ENCODE results near the gene MACROD2.
"Not testable (repeated sequence)": the region's sequence is repeated elsewhere in the genome, so short reads cannot be mapped to it uniquely, and the experiment has no call there.

The MACROD2 gene

DNA sequence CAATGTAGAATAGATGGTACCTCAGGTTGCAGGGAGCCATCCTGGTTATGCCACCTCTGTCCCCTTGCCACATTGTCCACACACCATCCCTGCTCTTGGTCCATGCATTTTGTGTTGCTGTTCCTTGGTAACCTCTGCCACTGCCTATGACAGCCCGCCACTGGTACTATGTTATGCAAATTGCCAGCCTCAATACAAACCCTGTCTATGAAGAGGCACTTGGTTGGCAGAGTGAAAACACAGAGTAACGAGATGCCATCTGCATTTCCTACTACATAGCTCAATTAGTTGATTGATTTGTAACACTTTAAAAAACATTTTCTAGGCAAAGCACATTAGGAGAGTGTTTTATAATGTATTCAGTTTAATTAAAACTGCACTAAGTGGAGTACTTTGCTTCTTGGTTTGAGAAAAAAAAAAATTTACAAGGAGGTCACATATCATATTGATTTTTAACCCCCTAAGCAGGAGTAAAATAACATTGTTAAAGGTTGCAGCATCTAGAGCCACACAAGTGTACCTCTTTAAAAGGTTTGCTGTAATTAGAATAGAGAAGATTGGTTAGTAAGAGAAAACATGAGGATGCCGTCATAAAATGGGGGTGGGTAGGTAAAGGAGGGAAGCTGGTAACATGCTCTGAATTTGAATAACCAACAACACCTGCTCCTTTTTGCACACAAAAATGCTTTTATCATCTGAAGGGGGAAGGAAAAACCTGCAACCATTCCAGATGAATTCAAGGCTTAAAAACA, 1760.9 kb downstream of the MACROD2 start:
- DNase-seq = no peak

DNA sequence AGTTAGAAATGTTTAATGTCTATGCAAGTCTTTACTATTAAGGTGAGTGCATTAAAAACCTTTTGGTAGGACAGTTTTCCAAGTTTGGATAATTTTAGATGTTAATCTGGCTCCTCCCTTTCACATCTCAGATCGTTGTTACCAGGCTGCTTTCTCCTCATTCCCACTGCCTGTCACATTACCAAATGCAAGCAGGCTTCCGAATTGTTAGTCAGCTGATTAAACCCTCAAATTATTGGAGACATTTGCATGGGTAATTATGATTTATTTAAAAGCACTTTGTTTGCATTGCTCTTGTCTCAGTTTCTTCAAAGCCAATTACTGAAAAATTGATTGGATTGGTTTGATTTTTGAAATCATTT, 1761.4 kb downstream of the MACROD2 start:
- no peak for DNase-seq

DNA sequence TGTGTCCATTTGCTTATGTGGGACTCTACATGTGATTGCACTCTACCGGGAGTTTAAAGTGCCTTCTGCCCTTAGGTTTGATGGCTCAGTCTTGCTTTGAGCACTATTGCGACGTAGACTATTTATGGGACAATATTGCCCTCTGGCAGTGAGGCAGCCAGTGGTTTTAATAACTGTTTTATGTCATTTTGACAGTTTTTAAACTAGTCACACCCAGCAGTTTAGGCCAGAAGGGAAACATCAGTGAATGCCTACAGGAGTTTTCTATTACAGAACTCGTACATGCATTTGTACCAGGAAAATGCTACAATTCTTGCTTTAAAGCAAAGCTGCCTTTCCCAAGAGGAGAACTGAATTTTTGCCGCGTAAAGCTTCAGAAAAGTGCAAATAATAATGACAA, 1764.3 kb downstream of the MACROD2 start:
- DNase-seq = no peak

DNA sequence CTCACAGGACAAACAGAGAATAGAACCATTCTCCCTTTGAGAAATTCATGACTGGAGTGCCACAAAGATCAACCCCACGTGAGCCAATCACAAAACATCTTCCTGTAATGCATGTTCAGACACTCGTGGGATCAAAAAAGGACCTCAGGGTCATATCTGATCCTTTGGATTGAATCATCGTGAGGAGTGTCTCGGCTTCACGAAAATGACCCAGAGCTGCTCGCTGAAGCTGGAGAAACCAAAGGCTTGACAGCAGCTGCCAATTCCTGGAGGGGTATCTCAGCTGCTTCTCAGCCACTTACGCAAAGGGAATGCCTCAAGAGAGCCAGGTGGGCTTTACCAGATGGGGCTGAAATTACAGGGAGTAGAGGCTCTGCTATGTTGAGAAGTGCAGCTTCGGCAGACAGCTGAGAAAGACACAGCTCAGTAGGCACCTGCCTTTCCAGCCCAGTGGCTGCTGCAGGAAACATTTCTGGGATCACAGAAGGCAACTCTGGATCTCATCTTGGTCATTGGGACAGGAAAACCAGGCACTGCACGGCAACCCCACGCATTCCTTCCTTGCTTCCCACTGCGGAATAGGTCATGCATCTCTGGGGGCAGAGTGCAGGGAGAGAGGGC, 1764.8 kb downstream of the MACROD2 start:
- no peak for DNase-seq

DNA sequence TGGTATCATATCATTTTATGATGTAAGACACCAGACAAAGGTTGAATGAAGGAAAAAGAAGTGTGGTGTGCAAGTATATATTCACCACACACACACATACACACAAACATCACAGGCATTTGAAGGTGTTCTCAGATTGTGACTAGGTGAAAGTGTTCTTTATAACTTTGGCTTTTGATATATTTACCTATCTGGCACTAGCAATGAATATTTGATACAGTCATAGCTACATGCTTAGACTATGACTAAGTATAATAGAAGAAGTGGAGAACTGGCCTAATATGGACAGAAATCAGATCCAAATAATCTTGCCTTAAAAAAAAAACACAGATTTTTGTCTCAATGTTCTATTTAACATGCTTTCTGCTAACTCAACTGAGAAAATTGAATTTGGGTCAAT, 1768.0 kb downstream of the MACROD2 start:
- DNase-seq = no peak

DNA sequence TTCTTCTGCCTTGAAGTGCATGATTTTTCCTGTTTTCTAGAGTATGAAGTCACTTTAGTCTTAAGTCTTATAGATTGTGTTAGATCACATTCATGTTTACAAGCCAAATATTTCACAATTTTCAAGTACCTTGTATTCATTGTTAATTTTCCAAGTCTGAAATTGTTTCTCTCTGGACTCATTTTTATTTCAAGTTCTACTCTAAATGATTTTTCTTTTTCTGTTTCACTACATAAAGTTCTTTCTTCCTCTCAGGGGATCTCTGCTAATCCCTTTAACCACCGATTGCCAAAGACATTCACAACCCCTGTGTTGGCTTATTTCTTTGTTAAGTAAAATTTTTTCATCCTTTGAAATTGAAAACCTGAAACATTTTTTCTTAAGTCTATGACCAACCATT, 1772.3 kb downstream of the MACROD2 start:
- no peak for DNase-seq

DNA sequence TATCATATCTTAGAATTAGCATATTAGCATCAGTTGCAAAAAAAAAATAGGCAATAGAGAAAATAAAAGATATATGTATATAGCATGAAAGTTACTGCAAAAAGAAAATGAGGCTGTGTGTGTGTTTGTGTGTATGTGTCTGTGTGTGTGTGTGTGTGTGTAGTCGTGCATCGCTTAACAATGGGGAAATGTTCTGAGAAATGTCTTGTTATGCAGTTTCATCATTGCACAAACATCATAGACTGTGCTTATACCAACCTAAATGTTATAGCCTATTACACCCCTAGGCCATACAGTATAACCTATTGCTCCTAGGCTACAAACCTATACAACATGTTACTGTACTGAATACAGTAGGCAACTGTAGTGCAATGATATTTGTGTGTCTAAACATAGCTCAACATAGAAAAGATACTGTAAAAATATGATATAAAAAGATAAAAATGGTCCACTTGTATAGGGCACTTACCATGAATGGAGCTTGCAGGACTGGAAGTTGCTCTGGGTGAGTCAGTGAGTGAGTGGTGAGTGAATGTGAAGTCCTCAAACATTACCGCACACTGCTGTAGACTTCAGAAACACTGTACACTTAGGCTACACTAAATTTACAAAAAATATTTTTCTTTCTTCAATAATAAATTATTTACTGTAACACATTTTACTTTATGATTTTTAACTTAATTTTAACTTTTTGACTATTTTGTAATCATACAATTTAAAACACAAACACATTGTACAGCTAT, 1772.9 kb downstream of the MACROD2 start:
- no peak for DNase-seq

DNA sequence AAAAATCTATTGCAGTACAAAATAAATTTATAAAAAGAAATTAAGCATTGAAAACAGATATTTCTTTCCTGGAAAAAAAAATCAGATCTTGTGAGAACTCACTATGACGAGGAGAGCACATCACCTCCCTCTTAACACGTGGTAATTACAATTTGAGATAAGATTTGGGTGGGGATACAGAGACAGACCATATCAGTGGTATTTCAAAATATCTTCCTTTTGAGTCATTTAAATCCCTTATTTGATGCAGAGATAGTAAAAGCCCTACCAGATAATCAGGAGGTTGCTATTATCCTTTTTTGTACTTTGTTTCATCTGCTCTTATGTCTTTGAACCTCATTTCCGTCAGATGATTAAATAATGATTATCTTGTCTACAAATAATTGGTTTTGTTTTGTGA, 1777.5 kb downstream of the MACROD2 start:
- no peak for DNase-seq

DNA sequence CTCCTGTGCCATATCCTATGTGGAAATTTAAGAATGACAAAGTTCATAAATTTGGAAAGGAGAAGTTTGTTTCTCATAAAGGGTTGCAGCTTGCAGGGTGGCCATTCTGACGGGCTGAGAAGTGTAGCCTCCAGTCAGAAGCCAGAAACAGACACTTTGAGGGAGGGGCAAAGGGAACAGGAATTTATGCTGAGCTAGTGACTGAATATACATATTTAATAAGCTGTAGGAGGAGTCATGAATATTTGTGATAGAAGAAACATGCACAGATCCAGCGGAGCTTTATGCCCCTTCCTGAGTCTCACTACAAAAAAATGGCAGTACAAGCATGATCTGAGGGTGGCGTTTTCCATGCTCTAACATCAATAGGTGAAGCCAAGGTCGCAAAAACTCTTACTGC, 1779.6 kb downstream of the MACROD2 start:
- no peak for DNase-seq

DNA sequence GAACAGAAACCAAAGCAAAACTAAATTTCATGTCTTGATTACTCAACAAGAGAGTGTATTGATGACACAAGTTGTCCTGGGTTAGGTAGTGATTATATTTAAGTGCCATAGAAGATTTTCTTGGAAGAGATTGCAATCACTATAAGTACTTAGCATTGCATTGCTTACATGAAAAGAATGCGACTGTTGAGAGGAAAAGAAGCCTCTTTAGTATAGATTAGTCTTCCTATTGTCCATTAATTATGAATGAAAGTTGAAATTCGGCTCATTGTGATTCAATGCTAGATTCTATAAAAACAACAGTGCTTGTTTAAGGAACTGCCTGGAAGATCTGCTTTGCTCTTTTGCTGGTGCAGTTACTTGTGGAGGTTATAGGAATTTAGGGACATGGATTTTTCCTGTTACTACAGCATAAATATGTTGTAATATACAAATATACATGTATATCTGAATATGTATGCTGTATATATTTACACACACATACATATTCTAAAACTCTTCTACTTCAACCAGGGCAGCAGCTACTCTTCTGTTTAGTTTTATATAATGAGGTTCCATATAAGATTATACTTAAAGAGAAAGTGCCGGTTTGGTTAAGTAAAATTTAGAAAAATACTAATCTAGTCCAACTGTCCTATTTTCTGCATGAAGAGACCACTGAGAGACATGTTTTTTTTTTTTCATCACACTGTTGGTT, 1781.6 kb downstream of the MACROD2 start:
- DNase-seq = no peak

DNA sequence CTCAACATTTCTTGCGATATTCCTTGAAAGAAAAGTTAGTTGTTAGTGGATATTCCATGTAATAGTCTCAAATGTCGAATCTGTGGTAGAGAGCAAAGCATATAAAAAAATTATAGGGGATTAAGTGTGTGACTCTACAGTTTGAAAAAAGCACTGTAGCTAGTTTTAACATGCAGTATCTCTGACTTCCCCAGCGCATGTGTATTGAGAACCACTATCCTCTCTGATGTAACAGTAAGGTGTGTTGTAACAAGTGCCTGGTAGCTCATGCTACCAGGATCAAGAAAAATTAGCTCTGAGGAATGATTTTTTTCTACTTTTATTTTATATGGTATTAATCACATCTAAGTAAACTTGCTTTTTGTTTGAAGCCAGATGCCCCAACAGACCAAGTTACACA, 1788.7 kb downstream of the MACROD2 start:
- no peak for DNase-seq

DNA sequence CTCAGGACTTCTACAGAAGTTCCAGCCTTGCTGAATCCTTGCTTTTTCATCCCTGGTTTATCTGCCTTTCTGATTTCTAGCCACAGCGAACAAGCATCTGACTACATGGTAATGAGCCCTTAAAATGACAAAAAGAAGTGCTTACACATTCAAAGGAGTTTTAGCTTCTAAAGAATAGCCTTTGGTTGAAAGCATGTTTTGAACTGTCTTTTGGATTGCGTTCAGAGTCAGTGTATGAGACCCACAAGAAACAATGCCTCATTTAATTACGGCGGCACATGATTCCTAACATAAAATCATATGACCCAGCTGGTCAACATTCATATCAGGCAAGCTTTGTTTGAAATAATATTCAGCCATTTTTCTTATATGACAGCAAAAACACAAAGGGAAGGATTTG, 1793.8 kb downstream of the MACROD2 start:
- no peak for DNase-seq

DNA sequence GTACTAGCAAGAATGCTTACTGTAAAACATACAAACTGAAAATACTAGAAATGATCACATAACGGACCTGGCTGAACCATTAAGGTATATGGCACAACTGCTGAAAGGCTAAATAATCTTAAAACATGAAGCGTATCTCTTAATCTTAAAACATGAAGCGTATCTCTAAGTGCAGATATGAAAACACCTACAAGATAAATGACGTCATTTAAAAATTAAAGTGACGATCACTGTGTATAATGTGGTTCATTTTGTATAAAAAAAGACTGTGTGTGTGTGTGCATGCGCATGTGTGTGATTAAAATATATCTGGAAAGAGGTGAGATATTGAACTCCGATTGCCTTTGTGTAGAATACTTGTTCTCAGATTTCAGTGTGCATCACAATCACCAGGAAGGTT, 1797.5 kb downstream of the MACROD2 start:
- no peak for DNase-seq

DNA sequence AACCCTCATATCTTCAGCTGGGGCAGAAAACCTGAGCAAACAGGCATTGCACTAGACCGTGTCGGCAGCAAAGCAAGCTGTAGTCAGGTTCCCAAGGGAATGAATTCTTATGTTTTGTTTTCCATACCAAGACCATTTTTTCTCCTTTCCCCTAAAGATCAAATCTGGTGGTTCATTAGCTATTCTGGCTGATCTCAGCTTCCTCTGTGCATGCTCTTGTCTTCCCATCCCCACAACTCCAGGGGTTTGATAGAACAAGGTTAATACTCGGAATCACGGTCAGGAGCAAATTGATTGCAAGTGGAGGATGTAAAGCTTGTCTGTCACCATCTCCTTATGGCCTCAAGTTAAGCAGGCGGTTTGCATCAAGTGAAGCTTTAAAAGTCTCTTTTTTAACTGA, 1799.1 kb downstream of the MACROD2 start:
- no peak for DNase-seq

DNA sequence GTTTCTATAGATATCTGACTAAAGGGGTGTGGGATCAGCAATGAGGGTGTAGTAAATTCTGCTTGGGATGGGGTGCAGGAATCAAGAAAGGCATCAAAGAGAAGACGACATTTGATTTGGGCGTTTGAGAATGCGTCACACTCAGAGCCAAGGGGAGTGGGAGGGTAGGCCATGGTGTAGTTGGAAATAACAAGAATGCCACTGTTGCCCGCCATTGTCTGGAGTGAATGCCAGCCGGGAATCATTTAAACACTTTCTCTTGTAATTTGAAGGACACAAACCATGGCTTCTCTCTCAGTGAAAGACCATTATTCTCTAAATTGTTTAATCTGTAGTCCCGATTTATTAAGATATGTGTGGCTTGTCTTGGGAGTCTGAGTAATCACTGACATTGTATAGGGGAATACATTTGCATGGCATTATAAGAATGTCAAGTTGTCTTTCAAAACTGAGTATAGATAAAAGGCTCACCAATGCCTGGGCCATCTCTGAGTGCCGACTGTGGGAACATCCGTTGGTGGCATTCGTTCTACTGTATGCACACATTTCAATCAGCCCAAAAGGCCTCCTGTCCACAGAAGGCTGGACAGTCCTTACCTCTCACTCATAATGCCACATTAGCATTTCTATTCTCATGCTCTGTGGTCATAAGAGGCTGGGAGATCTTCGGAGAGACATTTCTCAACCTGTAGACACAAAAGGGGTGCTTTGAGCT, 1800.1 kb downstream of the MACROD2 start:
- DNase-seq = no peak

DNA sequence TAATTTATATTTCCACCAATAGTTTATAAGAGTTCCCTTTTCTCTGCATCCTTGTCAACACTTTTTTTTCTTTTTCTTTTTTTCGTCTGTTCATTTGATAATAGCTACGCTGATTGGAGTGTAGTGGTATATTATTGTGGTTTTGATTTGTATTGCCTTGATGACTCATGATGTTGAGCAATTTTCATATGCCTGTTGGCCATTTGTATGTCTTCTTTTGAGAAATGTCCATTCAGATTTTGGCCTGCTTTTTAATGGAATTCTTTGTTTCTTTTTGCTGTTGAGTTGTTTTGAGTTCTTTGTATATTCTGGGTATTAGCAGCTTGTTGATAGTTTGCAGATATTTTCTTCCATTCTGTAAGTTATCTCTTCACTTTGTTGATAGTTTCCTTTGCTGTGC, 1804.6 kb downstream of the MACROD2 start:
- no peak for DNase-seq

DNA sequence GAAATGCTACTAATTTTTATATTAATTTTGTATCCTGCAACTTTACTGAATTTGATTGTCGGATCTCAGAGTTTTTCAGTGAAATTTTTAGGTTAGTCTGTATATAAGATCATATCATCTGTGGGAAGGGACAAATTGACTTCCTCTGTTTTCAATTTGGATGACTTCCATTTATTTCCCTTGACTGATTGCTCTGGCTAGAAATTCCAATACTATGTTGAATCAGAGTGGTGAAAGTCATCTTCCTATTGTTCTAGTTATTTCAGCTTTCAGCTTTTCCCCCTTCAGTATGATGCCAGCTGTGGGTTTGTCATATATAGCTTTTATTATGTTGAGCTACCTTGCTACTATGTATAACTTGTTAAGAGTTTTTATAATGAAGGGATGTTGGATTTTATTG, 1806.7 kb downstream of the MACROD2 start:
- DNase-seq = no peak

DNA sequence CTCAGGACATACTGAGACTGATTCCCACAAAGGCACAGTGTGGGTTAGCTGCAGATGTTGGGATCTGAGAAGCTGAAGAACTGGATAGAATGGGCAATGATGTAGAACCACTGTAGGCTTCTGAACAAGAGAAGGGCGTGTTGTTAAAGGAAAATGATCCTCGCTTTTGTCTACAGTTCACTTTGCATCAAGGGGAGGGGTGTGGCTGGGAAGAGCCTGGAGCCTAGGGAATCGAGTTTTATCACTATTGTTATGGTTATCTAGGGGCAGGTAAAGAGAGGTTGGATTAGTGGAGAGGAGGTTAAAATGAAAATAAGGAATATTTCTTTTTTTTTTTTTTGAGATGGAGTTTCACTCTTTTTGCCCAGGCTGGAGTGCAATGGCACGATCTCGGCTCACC, 1809.8 kb downstream of the MACROD2 start:
- no peak for DNase-seq

DNA sequence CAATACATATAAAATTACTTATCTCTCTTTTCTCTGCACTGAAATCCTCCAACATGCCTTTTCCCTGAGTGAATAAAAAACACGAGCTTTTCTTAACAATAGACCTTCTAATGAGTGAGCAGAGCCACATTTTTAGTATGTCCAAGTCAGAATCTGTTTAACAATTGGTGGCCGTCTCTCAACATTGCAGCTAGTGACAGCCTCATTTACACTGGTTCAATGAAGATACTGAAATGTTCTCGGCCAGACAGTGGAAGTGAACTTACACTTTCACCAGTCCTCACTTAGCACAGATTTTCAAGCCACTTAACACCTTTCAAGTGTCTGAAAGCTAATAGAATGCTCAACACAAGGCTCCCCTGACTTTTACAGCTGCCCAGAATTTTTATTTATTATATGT, 1810.8 kb downstream of the MACROD2 start:
- no peak for DNase-seq

DNA sequence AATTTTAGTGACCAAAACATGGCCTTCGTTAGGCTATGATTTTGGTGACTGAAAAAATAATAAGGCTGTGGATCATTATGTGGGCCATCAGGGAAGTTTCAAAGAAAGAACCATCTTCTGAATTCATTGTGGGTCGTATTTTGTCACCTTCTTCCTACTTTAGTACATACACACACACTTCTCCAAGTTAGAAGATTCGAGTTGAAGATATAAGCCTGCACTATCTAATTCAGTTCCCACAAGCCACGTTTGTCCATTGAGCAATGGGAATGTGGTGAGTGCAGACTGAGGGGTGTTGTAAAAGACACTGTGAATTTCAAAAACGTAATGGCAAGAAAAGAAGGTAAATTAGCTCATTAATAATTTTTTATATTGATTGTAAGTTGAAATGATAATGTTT, 1812.0 kb downstream of the MACROD2 start:
- no peak for DNase-seq

DNA sequence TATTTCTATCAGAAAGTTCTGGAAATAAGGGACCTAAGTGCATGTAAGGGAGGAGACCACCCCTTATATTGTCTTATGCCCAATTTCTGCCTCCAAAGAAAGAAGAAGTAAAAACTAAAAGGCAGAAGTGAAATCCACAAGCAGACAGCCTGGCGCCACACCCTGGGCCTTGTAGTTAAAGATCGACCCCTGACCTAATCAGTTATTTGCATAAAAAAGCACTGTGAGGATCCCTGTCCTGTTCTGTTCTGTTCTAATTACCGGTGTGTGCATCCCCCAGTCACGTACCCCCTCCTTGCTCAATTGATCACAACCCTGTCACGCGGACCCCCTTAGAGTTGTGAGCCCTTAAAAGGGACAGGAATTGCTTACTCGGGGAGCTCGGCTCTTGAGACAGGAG, 1812.5 kb downstream of the MACROD2 start:
- DNase-seq = not testable (repeated sequence)

DNA sequence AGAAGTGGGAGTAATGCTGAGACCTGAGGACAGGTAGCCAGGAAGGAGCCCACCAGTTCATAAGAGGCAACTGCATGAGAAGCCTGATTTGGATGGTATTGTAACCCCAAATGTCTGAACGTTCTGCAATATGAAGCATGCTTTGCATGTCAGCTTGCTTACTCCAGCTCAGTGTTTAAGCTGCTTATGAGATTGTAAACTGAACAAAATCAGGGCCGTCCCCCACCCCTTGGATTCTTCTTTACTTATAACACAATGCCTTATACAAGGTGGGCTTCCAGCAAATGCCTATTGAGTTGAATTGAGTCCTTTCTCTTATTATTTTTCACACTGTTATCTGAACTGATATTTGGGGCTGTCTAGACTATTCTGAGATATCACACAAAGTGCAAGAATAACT, 1816.6 kb downstream of the MACROD2 start:
- no peak for DNase-seq

DNA sequence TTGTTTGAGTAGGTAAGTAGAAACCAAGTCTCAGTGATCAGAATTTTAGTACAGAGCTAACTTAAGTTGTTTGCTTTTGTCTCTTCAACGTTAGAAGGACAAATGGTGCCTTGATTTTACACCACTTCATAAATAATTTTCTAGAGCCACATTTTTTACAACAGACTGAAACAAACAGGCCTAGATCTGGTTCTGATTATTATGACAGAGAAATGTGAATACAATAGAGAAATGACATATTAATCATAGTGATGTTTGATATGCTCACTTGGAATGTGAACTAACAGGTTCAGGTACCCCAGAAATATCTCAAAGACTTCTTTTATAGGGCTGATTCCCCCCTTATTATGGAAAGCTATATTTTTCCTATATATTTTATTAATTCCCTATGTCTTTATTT, 1817.4 kb downstream of the MACROD2 start:
- DNase-seq = no peak
